ENCODE data around the gene PDE1C.

- TF ChIP-seq CTCF (IDR thresholded peaks at IDR 0.05) (no peak), POLR2A (IDR thresholded peaks at IDR 0.05) (no peak)
Observed at GRCh38 chr7:31786326-31786725, 283.9 kb downstream of the PDE1C start.

All from ovary (tissue), 3 donors.